Activated T-cell treated with anti-CD3 and anti-CD28 coated beads for 4 hours (primary cell): ENCODE data around the gene JPH2.
"Not testable (repeated sequence)": the region's sequence is repeated elsewhere in the genome, so short reads cannot be mapped to it uniquely, and the experiment has no call there.

Experiments
- DNase-seq: peaks from one replicate; pipeline ENCODE4 v3.0.0-alpha.2; 2020

The JPH2 gene

GRCh38 chr20:44153636-44154043, 33.3 kb downstream of the JPH2 start:
- DNase-seq, result no peak

GRCh38 chr20:44151621-44152416, 35.2 kb downstream of the JPH2 start:
- DNase-seq, result no peak

- no peak for DNase-seq
These were observed 40.7 kb downstream of the JPH2 start for GRCh38 chr20:44146272-44146671.

- no peak for DNase-seq
These were observed 41.7 kb downstream of the JPH2 start for GRCh38 chr20:44145131-44145775.

GRCh38 chr20:44143936-44144335, 43.1 kb downstream of the JPH2 start:
- no peak for DNase-seq

GRCh38 chr20:44142413-44142812, 44.6 kb downstream of the JPH2 start:
- DNase-seq, result no peak

GRCh38 chr20:44141873-44142272, 45.1 kb downstream of the JPH2 start:
- no peak for DNase-seq

GRCh38 chr20:44138867-44139266, 48.1 kb downstream of the JPH2 start:
- no peak for DNase-seq

GRCh38 chr20:44137266-44137801, 49.7 kb downstream of the JPH2 start:
- DNase-seq, result no peak

- no peak for DNase-seq
These were observed 50.3 kb downstream of the JPH2 start for GRCh38 chr20:44136579-44137265.

- DNase-seq, result no peak
These were observed 51.4 kb downstream of the JPH2 start for GRCh38 chr20:44135417-44136204.

GRCh38 chr20:44135012-44135412, 52.0 kb downstream of the JPH2 start:
- no peak for DNase-seq

GRCh38 chr20:44133424-44133823, 53.6 kb downstream of the JPH2 start:
- DNase-seq, result no peak

GRCh38 chr20:44131704-44132103, 55.3 kb downstream of the JPH2 start:
- DNase-seq, result no peak

- no peak for DNase-seq
These were observed 56.9 kb downstream of the JPH2 start for GRCh38 chr20:44129911-44130718.

- not testable (repeated sequence) for DNase-seq
These were observed 57.7 kb downstream of the JPH2 start for GRCh38 chr20:44129300-44129699.

- DNase-seq, result no peak
These were observed 60.5 kb downstream of the JPH2 start for GRCh38 chr20:44126445-44126844.

- no peak for DNase-seq
These were observed 61.5 kb downstream of the JPH2 start for GRCh38 chr20:44125332-44126127.

GRCh38 chr20:44123874-44124535, 63.0 kb downstream of the JPH2 start:
- no peak for DNase-seq

GRCh38 chr20:44123251-44123650, 63.7 kb downstream of the JPH2 start:
- no peak for DNase-seq
